Sciatic nerve (tissue), 2 donors: ENCODE measurements around the gene GFPT2. TPM values are rescaled to one million over a fixed set of nuclear protein-coding genes. Genes with fewer than 3 reads are reported as not detected.

Experiments
- ATAC-seq: fragments of 200-7000 bp; cut with Tn5 transposase; one replicate; pipeline ENCODE4 v1.9.1; 2020; ENCODE audit warnings: mild to moderate bottlenecking, moderate library complexity
- DNase-seq: peaks from one replicate; pipeline ENCODE4 v3.0.0-alpha.2; 2020; ENCODE audit warnings: low spot score
- intact Hi-C: fragments of 100-400 bp; cut with DNase I; formaldehyde crosslinking; loops from one replicate; pipeline ENCODE4 v1.14.2; 2022
- total RNA-seq: library from RNA; stranded (reverse); fragmentation: NEBNext Ultra II Directional; extraction: Animal tissue kit (Norgen Biotek cat#: 25700); gene quantifications from one replicate; pipeline ENCODE4 v1.2.1, GENCODE V29; 2021
- donor health status: DM: no; HTN: no; CAD: no.
- donor health status: DM: no; HTN: no; CAD: no.

Gene GFPT2
- total RNA-seq, 1 donor from 2014 or later = 39.8 TPM

DNA sequence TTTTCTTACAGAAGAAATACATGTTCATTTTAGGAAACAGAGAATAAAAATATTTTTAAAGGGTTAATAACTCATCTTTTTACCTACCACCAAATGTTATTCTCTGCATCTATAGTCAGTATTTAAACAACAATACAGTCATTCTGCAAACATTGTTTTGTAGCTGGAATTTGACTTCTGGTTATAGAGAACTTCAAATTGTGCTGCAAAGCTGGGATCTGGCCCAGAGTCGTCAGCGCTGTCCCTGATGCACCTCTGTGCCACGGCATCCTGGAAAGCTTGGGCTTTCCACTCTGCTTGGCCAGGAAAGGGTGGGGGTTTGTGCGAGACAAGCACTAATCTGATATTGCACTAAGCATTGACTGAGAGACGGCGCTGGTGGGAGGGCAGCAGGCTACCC lies 5.0 kb upstream of the GFPT2 start:
- intact Hi-C loops = no loop called here
- ATAC-seq (no peak), DNase-seq (no peak)

GRCh38 chr5:180354966-180355365 lies 1.8 kb upstream of the GFPT2 start:
- intact Hi-C loops = loop anchor here (5.0 kb wide), 1 partner anchor 432 kb away; no protein-coding TSS in a partner anchor
- DNase-seq (no peak), ATAC-seq (no peak)

DNA sequence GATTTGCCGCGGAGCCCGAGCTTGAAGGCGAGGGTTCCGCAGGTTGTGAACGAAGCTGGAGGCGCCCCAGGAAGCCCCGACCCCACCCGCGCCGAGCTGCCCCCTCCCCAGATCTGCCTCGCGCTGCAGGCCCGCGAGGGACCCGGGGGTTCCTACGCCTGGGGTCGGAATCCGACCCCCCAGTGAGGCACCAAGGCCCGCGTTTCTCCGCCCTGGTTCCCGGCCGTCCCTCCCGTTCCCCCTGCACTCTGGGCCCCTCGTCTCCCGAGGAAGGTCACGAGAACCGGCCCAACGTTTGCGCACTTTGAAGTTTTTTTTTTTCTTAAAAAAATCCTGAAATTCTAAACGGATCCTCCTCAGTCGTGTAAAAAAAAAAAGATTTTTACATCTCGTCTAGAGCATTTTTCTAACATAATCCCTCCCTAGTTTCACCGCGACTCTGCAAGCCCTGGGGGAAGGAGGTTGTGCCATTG lies 880 bp upstream of the GFPT2 start:
- DNase-seq (no peak), ATAC-seq (peak; percentile 30)
- intact Hi-C loops = loop anchor here (5.0 kb wide), 1 partner anchor 433 kb away; no protein-coding TSS in a partner anchor

GRCh38 chr5:180352116-180353047 lies 754 bp downstream of the GFPT2 start:
- DNase-seq = no peak
- peak; percentile 33 for ATAC-seq
- intact Hi-C loops = loop anchor here (5.0 kb wide), 1 partner anchor 435 kb away; no protein-coding TSS in a partner anchor

DNA sequence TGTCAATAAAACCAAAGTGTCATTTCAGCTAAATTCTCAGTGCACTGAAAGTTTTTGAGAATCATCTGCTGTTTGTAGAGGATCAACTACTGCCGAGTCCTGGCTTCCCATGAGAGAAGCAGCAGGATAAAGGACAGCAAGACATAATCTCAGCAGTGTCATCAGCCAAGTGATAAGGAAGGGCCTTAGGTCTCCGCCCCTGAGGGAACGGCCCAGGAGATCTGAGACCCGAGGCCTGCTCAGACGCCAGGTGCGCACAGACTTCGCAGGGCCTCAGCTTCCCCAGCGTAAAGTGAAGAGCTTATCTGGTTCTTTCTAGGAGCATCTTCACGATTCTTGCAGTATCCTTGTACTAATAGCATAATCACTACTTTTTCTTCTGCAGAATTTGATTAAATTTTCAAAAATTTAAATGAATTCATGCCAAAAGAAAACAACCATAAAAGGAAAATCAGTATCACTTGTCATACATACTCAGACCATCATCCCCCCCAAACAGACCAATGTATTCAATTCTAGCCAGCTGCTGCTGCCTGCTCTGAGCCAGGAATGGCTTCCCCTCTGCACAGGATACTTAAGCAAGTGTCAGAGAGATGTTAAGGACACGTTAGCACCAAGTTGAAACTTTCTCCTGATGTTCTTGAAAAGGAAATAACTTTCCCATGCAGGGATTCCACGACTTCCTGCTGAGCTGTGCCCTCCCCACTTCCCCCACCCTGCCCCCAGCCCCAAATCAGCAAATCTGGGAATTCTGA lies 2.2 kb downstream of the GFPT2 start:
- DNase-seq = no peak
- intact Hi-C loops = loop anchor here (5.0 kb wide), 1 partner anchor 436 kb away; no protein-coding TSS in a partner anchor
- ATAC-seq = no peak

DNA sequence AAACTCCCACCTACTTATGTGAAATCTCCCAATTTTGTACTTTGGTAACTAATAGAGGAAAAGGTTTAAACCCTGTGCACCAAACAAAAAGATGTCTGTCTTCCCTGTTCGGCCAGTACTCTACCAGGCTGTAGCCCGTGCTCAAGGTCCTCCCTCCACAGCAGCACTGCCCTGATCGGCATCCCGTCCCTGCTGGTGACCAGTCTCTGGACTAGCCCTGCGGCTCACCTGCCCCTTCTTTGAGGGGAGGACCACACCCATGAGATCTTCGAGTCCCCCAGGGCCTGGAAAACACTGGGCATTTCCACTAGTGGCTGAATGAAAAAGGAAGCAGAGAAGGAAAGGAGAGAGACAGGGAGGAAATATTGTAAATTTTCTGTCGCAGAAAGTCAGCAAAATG lies 2.8 kb downstream of the GFPT2 start:
- ATAC-seq (no peak), DNase-seq (no peak)
- intact Hi-C loops = loop anchor here (5.0 kb wide), 1 partner anchor 437 kb away; no protein-coding TSS in a partner anchor

DNA sequence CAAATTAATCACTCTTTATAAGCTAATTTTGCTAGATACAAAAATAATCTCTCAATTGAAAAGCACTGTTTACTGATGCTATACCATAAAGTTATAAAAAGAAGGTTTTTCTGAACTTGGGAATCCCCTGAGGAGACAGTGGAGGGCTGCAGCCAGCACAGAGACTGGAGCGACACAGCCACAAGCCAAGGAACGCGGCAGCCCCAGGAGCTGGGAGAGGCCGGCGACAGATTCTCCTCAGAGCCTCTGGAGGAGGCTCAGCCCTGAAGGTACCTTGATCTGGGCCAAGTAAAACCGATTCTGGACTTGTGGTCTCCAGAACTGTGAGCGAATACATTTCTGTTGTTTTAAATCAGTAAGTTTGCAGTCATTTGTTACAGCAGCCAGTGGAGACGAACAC lies 3.7 kb downstream of the GFPT2 start:
- intact Hi-C loops = no loop called here
- DNase-seq = no peak
- ATAC-seq = no peak

DNA sequence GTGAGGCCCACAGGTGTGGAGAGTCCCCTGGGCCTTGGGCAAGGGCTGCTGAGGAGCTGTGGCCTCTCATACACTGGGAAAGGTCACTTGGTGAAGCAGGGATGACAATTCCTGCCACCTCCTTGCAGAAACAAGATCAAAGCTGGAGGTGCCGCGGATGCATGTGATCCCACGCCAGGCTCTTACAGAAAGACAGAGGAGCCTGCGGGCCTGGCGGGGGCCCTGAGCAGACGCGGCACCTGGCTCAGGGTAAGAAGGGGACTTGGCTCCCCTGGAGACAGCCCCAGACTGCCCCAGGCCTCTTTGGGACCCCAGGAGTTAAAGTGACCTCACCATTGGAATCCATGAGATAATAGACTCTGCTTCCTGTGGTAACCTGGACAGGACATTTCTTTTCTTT lies 4.8 kb downstream of the GFPT2 start:
- ATAC-seq (no peak), DNase-seq (no peak)
- intact Hi-C loops = no loop called here

DNA sequence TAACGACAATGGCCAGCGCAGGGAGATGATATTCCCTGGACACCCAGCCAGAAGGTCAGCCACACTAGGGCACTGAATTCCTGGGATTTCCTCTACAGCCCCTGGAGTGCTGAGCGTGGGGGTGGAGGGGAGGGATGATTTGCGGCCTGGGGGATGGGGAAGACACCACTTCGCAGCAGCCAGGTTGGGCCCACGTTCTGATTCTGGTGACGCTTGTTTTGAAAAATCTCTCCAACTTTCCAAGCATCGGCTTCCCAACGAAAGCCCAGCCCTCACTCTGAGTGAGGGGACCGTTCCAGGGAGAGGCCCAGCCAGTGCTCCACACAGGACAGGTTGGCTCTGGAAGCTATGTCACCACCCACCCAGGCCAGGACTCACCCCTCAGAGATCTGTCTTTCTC lies 5.4 kb downstream of the GFPT2 start:
- no peak for DNase-seq
- intact Hi-C loops = no loop called here
- ATAC-seq = no peak

GRCh38 chr5:180346358-180346757 lies 6.8 kb downstream of the GFPT2 start:
- ATAC-seq = no peak
- DNase-seq = no peak
- intact Hi-C loops = no loop called here

DNA sequence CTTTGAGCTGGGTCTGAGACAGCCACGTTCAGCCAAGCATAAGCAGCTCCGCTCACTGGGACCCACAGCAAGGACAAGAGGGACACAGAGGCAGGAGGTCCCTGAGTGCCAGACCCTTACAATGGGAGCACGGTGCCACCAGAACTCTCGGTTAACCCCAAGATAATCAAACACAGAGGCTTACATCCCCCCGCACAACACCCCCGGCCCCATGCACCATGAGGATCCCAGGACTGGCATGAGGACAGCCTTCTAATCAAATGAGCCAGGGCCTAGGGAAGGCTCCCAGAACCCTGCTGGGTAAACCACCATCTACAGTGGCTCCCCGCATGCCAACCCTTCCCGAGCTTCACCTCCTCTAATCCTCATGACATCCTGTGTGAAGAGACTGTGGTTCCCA lies 7.4 kb downstream of the GFPT2 start:
- intact Hi-C loops = no loop called here
- no peak for ATAC-seq
- no peak for DNase-seq

- intact Hi-C loops = no loop called here
- ATAC-seq = no peak
- no peak for DNase-seq
Measured at GRCh38 chr5:180345186-180345585, 8.0 kb downstream of the GFPT2 start.

- no peak for DNase-seq
- intact Hi-C loops = no loop called here
- no peak for ATAC-seq
Measured at GRCh38 chr5:180344696-180344999, 8.5 kb downstream of the GFPT2 start.

- intact Hi-C loops = no loop called here
- DNase-seq = no peak
- peak; percentile 79 for ATAC-seq
Measured at GRCh38 chr5:180343831-180344695, 9.1 kb downstream of the GFPT2 start.

GRCh38 chr5:180343110-180343830 lies 9.9 kb downstream of the GFPT2 start:
- intact Hi-C loops = no loop called here
- ATAC-seq = peak; percentile 87
- DNase-seq = no peak

DNA sequence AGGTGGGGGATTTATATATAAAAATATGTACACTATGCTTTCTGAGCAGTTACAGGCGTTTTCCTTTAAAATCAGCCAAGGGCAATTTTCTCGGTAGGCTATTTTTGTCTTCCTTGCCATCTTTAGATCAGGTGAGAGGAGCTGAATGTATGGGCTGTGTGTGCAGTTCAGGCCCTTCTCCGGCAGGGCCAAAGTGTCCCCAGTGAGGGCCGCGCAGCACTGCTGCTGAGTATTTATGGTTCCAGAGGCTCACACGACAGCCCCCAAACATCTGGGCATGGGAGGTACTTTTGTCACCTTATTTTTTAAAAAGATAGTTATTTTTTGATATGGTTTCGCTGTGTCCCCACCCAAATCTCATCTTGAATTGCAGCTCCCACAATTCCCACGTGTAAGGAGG lies 11.5 kb downstream of the GFPT2 start:
- ATAC-seq (no peak), DNase-seq (no peak)
- intact Hi-C loops = no loop called here

- no peak for ATAC-seq
- intact Hi-C loops = no loop called here
- no peak for DNase-seq
Measured at GRCh38 chr5:180340856-180341255, 12.3 kb downstream of the GFPT2 start.

GRCh38 chr5:180339583-180340183 lies 13.5 kb downstream of the GFPT2 start:
- intact Hi-C loops = no loop called here
- ATAC-seq = no peak
- no peak for DNase-seq
